Measurements from ENCODE around the gene SLF2. TPM values are rescaled to one million over a fixed set of nuclear protein-coding genes. Genes with fewer than 3 reads are reported as not detected.

The SLF2 gene
- total RNA-seq, 2 donors from 2014 or later, result 14.6 to 41.6 TPM

DNA sequence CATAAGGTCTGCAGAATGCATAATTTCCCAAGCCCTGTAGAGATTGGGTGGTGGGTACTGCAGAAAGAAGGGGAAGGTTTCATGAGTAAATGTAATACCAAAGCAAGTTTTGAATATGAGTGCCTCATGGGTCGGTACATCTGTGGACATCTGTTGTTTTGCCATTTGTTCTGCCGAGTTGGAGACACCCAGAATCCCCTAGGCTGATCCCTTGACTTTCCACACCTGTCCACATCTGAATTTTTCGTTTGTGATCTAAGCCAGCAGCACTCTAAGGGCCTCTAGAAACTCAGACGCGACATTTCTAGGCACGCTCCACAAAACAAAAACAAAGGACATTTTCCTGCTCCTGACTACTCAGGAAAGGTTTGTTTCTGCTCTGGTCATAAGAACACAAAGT is 11.7 kb upstream of the SLF2 start:
- ATAC-seq (ENCODE audit: insufficient number of reproducible peaks, low FRiP score, low read depth), result no peak
- no peak for DNase-seq (ENCODE audit: low spot score)
- Histone ChIP-seq H3K4me3 (no peak overlapping the region), H3K36me3 (no peaks in the 10 kb centered on the region), H3K4me1 (ENCODE audit: control insufficient read depth in 1 of 2, low read depth in 2 of 2) (no peaks in the 10 kb centered on the region), H3K9me3 (no peaks in the 10 kb centered on the region), H3K27me3 (replicated peaks; ENCODE audit: insufficient read depth) (no peaks in the 10 kb centered on the region), H3K27ac (no peak overlapping the region)
- TF ChIP-seq, protein P1, sequence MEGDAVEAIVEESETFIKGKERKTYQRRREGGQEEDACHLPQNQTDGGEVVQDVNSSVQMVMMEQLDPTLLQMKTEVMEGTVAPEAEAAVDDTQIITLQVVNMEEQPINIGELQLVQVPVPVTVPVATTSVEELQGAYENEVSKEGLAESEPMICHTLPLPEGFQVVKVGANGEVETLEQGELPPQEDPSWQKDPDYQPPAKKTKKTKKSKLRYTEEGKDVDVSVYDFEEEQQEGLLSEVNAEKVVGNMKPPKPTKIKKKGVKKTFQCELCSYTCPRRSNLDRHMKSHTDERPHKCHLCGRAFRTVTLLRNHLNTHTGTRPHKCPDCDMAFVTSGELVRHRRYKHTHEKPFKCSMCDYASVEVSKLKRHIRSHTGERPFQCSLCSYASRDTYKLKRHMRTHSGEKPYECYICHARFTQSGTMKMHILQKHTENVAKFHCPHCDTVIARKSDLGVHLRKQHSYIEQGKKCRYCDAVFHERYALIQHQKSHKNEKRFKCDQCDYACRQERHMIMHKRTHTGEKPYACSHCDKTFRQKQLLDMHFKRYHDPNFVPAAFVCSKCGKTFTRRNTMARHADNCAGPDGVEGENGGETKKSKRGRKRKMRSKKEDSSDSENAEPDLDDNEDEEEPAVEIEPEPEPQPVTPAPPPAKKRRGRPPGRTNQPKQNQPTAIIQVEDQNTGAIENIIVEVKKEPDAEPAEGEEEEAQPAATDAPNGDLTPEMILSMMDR (IDR thresholded peaks at IDR 0.05), result no peak

DNA sequence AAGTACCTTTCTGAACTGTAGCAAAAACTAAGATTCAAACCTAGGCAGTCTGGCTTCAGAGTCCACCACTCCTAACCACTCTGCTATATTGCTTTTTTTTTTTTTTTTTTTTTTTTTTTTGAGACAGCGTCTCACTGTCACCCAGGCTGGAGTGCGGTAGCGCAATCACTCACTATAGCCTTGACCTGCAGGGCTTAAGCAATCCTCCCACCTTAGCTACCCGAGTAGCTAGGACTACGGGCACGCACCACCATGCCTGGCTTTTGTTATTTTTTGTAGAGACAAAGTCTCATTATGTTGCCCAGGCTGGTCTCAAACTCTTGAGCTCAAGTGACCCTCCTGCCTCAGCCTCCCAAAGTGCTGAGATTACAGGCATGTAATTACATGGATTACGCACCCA is 10.1 kb upstream of the SLF2 start:
- DNase-seq (ENCODE audit: low spot score) (no peak), ATAC-seq (ENCODE audit: insufficient number of reproducible peaks, low FRiP score, low read depth) (no peak)
- Histone ChIP-seq H3K36me3 (no peaks in the 10 kb centered on the region), H3K4me3 (no peak overlapping the region), H3K27me3 (replicated peaks; ENCODE audit: insufficient read depth) (no peaks in the 10 kb centered on the region), H3K27ac (no peak overlapping the region), H3K4me1 (ENCODE audit: control insufficient read depth in 1 of 2, low read depth in 2 of 2) (no peaks in the 10 kb centered on the region), H3K9me3 (no peaks in the 10 kb centered on the region)
- TF ChIP-seq, protein P1 (IDR thresholded peaks at IDR 0.05), result no peak

DNA sequence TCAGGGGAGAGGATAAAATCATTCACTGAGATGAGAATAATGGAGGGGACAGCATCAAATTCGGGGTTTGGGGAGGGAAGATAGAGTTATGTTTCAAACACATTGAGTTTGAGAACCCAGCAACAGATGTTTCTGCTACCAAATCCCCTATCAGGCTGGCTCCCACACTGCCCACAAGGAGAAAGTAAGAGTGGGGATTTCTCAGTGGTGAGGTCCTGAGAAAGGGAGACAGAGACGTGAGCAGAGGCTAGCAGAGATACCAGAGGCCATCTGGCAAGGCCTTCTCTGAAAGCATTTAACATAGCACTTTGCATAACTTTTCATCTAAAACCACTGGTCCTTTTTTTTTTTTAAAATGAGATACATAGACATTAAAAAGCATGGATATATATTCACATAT is 7.8 kb upstream of the SLF2 start:
- H3K36me3 ChIP-seq, result no peaks in the 10 kb centered on the region
- H3K27me3 ChIP-seq (replicated peaks; ENCODE audit: insufficient read depth), result no peaks in the 10 kb centered on the region
- H3K9me3 ChIP-seq, result no peaks in the 10 kb centered on the region
- H3K4me3 ChIP-seq, result no peak overlapping the region
- ATAC-seq (ENCODE audit: insufficient number of reproducible peaks, low FRiP score, low read depth) (no peak), DNase-seq (ENCODE audit: low spot score) (no peak)
- H3K4me1 ChIP-seq (ENCODE audit: control insufficient read depth in 1 of 2, low read depth in 2 of 2), result no peaks in the 10 kb centered on the region
- no peak overlapping the region for H3K27ac ChIP-seq
- TF ChIP-seq, protein P1 (IDR thresholded peaks at IDR 0.05), result no peak

DNA sequence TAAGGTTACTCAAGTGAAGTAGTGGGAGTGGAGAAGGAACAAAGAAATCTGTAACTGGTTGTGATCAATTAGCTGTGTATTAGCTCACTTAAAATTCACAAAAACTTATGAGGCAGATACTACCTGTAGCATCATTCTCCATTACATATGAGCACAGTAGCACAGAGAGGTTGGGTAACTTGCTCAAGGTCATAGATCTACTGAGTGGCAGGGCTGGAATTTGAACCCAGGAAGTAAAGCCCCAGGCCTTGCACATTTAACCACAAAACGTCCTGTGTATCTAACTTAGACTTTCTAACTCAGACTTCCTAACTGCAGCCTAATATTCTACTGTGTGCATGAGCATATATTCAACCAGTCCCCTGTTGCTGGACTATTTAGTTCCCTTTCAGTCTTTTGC is 5.6 kb upstream of the SLF2 start:
- ATAC-seq (ENCODE audit: insufficient number of reproducible peaks, low FRiP score, low read depth), result no peak
- Histone ChIP-seq H3K36me3 (no peaks in the 10 kb centered on the region), H3K4me3 (no peak overlapping the region), H3K9me3 (no peaks in the 10 kb centered on the region), H3K27me3 (replicated peaks; ENCODE audit: insufficient read depth) (no peaks in the 10 kb centered on the region), H3K4me1 (ENCODE audit: control insufficient read depth in 1 of 2, low read depth in 2 of 2) (peaks cover 4 to 6% of the 10 kb centered on the region in 2 donors), H3K27ac (no peak overlapping the region)
- TF ChIP-seq, protein P1 (IDR thresholded peaks at IDR 0.05), result no peak
- no peak for DNase-seq (ENCODE audit: low spot score)

DNA sequence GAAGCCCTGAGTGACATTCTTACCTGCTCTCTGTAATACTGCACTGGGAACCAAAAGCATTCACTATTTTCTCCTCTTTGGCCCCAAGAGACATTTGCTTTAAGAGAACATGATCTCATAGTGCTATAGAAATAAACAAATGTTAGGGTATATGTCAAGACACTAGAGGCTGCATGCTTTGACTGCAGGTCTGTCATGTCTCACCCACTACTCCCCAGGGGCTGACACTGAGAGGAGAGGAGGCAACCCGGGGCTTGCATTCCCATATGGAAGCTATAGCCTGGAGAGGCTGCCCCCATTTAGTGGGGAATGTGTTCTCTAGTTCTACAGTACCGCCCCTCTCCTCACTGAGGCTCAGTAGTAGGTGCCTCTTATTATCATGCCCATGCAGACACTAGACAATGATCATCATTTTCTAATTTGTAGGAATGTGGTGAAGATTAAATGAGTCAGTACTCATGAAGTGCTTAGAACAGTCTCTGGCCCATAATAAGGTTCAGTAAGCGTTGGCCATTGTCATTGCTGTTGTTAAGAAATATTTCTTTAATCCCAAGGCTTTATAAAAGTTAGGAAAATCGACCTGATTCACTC is 4.9 kb upstream of the SLF2 start:
- no peak overlapping the region for H3K27ac ChIP-seq
- H3K4me3 ChIP-seq, result no peak overlapping the region
- H3K9me3 ChIP-seq, result no peaks in the 10 kb centered on the region
- H3K36me3 ChIP-seq, result no peaks in the 10 kb centered on the region
- DNase-seq (ENCODE audit: low spot score) (no peak), ATAC-seq (ENCODE audit: insufficient number of reproducible peaks, low FRiP score, low read depth) (no peak)
- peaks cover 4 to 6% of the 10 kb centered on the region in 2 donors for H3K4me1 ChIP-seq (ENCODE audit: control insufficient read depth in 1 of 2, low read depth in 2 of 2)
- no peaks in the 10 kb centered on the region for H3K27me3 ChIP-seq (replicated peaks; ENCODE audit: insufficient read depth)
- TF ChIP-seq, protein P1 (IDR thresholded peaks at IDR 0.05), result no peak
